Endothelial cell (in vitro differentiated cells): ENCODE data around the gene CKS2. TPM values are rescaled to one million over a fixed set of nuclear protein-coding genes. Genes with fewer than 3 reads are reported as not detected.

ENCODE experiments used
- DNase-seq: peaks from one replicate; pipeline ENCODE4 v3.0.0; 2021; ENCODE audit warnings: low spot score
- H3K27ac Mint-ChIP-seq: one replicate; pipeline ENCODE4 v1.8.0; 2021; ENCODE audit warnings: mixed read lengths, inconsistent platforms; ENCODE audit not compliant: unreplicated experiment
- H3K27me3 Mint-ChIP-seq: one replicate; pipeline ENCODE4 v1.8.0; 2021; ENCODE audit warnings: mild to moderate bottlenecking, moderate library complexity, mixed read lengths, inconsistent platforms; ENCODE audit not compliant: unreplicated experiment
- H3K36me3 Mint-ChIP-seq: one replicate; pipeline ENCODE4 v1.8.0; 2021; ENCODE audit warnings: mild to moderate bottlenecking, low read depth, mixed read lengths, inconsistent platforms; ENCODE audit not compliant: unreplicated experiment
- H3K4me1 Mint-ChIP-seq: one replicate; pipeline ENCODE4 v1.8.0; 2021; ENCODE audit warnings: mild to moderate bottlenecking, mixed read lengths, inconsistent platforms; ENCODE audit not compliant: unreplicated experiment
- H3K4me3 Mint-ChIP-seq: one replicate; pipeline ENCODE4 v1.8.0; 2021; ENCODE audit warnings: mild to moderate bottlenecking, mixed read lengths, inconsistent platforms; ENCODE audit not compliant: unreplicated experiment
- H3K9me3 Mint-ChIP-seq: one replicate; pipeline ENCODE4 v1.8.0; 2021; ENCODE audit warnings: mixed read lengths, inconsistent platforms; ENCODE audit not compliant: unreplicated experiment
- total RNA-seq: library from RNA; stranded (reverse); fragmentation: NEBNext Ultra II Directional; extraction: Animal tissue kit (Norgen Biotek cat#: 25700); gene quantifications from one replicate; pipeline ENCODE4 v1.2.1, GENCODE V29; 2021; ENCODE audit not compliant: unreplicated experiment
- TF ChIP-seq, protein P1 (sequence below): fragments of 200-600 bp; sonication (generic); IDR thresholded peaks from one replicate; pipeline ENCODE4 v1.5.0; 2021; ENCODE audit warnings: antibody characterized with exemption; ENCODE audit not compliant: unreplicated experiment

CKS2 gene
- total RNA-seq, 1 donor from 2014 or later: 49.2 TPM

DNA sequence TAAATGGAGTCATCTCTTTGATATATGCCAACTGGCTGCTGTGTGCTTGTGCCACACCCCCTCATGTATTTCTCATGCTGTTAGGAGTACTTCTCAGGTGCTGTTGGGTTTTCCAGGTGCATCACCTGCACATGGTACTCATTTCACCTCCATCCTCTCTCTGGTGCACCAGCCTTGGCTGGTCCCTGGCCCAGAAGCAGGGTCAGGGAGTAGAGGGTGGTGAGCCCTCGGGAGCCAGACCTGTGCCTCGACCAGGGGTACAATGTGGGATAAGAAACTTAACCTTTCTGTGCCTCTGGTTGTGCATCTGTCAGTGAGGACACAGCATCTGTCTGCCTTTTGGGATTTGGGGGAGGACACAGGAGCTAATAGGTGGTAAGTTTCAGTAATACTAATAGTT lies 45.8 kb downstream of the CKS2 start:
- peaks cover 14% of the 10 kb centered on the region for H3K4me1 Mint-ChIP-seq
- H3K27ac Mint-ChIP-seq: no peak overlapping the region
- peaks cover 3% of the 10 kb centered on the region for H3K27me3 Mint-ChIP-seq
- no peak overlapping the region for H3K4me3 Mint-ChIP-seq
- no peak for DNase-seq
- H3K36me3 Mint-ChIP-seq: peaks cover 46% of the 10 kb centered on the region
- TF ChIP-seq, protein P1, sequence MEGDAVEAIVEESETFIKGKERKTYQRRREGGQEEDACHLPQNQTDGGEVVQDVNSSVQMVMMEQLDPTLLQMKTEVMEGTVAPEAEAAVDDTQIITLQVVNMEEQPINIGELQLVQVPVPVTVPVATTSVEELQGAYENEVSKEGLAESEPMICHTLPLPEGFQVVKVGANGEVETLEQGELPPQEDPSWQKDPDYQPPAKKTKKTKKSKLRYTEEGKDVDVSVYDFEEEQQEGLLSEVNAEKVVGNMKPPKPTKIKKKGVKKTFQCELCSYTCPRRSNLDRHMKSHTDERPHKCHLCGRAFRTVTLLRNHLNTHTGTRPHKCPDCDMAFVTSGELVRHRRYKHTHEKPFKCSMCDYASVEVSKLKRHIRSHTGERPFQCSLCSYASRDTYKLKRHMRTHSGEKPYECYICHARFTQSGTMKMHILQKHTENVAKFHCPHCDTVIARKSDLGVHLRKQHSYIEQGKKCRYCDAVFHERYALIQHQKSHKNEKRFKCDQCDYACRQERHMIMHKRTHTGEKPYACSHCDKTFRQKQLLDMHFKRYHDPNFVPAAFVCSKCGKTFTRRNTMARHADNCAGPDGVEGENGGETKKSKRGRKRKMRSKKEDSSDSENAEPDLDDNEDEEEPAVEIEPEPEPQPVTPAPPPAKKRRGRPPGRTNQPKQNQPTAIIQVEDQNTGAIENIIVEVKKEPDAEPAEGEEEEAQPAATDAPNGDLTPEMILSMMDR: no peak
- H3K9me3 Mint-ChIP-seq: no peaks in the 10 kb centered on the region

DNA sequence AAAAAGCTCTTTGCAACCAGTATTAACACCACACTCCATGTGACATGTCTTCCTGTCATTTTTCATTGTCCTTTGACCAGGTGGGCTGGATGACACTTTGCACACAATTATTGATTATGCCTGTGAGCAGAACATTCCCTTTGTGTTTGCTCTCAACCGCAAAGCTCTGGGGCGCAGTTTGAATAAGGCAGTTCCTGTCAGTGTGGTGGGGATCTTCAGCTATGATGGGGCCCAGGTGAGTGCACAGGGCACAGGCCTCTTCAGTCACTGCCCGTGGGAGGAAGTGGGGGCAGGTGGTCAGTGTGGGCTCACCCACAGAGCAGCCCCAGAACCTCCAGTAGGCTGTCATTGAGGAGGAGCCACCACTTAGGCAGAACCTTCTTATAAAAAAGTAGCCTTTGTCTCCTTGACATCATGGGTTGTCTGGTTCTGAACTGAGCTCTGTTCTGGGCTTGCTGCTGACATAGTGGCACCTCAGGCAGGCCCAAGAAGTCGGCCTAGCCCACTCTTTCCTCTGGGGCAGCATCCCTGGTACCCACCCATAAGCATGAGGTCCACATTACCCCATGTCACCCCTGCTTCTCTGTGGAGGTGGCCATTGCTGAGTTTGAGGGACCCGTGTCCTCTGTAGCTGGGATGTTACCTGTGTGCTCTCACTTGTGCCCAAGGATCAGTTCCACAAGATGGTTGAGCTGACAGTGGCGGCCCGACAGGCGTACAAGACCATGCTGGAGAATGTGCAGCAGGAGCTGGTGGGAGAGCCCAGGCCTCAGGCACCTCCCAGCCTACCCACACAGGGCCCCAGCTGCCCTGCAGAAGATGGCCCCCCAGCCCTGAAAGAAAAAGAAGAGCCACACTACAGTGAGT lies 46.6 kb downstream of the CKS2 start:
- Mint-ChIP-seq H3K36me3 (peaks cover 40% of the 10 kb centered on the region), H3K27me3 (peaks cover 3% of the 10 kb centered on the region), H3K27ac (no peak overlapping the region), H3K4me1 (peaks cover 14% of the 10 kb centered on the region), H3K4me3 (no peak overlapping the region), H3K9me3 (no peaks in the 10 kb centered on the region)
- TF ChIP-seq, protein P1: no peak
- no peak for DNase-seq

DNA sequence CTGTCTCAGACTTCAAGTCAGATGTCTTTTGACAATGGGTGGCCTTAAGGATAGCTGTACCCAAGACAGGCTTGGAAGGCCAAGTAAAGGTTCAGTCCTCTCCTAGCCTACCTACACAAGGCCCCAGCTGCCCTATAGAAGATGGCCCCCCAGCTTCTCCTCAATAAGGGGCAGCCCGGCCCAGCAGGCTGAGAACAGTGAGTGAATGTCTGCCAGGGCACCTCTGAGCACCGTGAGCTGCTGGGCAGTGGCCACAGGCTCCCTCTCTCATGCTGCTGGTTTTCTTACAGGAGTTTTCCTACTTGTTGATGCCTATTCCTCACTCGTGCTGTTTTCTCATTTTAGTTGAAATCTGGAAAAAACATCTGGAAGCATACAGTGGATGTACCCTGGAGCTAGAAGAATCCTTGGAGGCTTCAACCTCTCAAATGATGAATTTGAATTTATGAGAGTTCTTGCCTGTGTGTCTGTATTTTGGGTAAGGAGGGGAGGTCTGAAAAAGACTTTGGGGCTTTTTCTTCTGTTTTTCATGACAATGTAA lies 47.5 kb downstream of the CKS2 start:
- no peak overlapping the region for H3K27ac Mint-ChIP-seq
- peaks cover 36% of the 10 kb centered on the region for H3K36me3 Mint-ChIP-seq
- TF ChIP-seq, protein P1: no peak
- no peak for DNase-seq
- H3K9me3 Mint-ChIP-seq: no peaks in the 10 kb centered on the region
- H3K4me3 Mint-ChIP-seq: no peak overlapping the region
- peaks cover 3% of the 10 kb centered on the region for H3K27me3 Mint-ChIP-seq
- H3K4me1 Mint-ChIP-seq: peaks cover 14% of the 10 kb centered on the region

DNA sequence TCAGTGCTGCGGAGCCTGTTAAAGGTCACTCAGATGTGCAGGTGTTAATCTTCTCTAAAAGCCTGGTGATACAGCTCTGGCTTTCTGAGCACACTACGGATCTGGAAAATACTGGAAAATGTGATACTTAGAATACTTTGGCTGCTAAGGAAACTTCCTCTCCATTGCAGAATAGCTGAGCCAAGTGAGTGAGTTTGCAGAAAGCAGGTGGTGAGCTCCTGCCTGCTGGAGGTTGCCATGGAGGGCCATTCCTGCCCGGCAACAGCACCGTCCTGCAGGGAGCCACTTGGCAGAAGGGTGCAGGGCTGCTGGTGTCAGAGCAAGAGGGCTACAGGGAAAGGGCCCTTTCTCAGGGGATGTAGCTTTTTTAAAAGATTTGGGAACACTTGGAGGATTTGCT lies 48.0 kb downstream of the CKS2 start:
- no peaks in the 10 kb centered on the region for H3K9me3 Mint-ChIP-seq
- peaks cover 14% of the 10 kb centered on the region for H3K4me1 Mint-ChIP-seq
- H3K27me3 Mint-ChIP-seq: peaks cover 3% of the 10 kb centered on the region
- DNase-seq: no peak
- no peak overlapping the region for H3K27ac Mint-ChIP-seq
- no peak overlapping the region for H3K4me3 Mint-ChIP-seq
- TF ChIP-seq, protein P1: no peak
- peaks cover 35% of the 10 kb centered on the region for H3K36me3 Mint-ChIP-seq

DNA sequence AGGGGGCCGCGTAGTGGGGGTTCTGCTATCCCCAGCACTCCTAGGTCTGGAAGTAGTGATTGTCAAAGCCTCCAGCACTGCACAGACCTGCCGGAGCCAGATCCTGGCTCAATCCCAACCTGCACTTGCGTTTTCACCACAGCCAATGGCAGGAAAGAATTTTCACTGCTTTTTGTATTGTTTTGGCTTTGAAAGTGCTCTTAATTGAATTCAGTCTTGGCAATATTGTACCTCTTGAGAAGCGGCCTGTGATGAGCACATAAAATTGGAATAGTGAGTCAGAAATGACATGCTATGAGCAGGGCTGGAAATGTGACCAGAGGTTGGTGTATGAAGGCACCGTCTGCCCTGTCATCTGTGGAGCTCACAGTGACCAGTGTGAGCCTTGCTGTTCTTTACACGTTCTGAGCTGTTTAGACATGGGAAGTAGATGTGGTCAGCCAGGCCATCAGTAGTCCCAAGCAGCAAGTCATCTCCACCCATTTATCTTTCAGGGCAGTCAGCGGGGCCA lies 48.8 kb downstream of the CKS2 start:
- Mint-ChIP-seq H3K27ac (peak overlapping the region; percentile 59), H3K36me3 (peaks cover 33% of the 10 kb centered on the region), H3K9me3 (no peaks in the 10 kb centered on the region), H3K4me3 (peak overlapping the region; percentile 57), H3K27me3 (peaks cover 3% of the 10 kb centered on the region), H3K4me1 (peaks cover 14% of the 10 kb centered on the region)
- TF ChIP-seq, protein P1: no peak
- DNase-seq: no peak
